SH-SY5Y (cell line): ENCODE results near the gene HIRA.

Source experiments
- GATA2 ChIP-seq: IDR thresholded peaks from 2 replicates; pipeline ENCODE4 v1.6.1; 2011; ENCODE audit warnings: mild to moderate bottlenecking, low read depth, low read length
- GATA3 ChIP-seq: IDR thresholded peaks from 2 replicates; pipeline ENCODE4 v1.6.1; 2011; ENCODE audit warnings: low read depth, mild to moderate bottlenecking, low read length, moderate library complexity

- no peak for TF ChIP-seq GATA2
- TF ChIP-seq GATA3 = no peak
Measured at GRCh38 chr22:19430890-19431541, 517 bp downstream of the HIRA start.
